PC-3 (cell line): Measurements from ENCODE around the gene JPH4.

Source experiments
- EZH2 ChIP-seq: fragments of 300-600 bp; sonication (generic); IDR thresholded peaks from one replicate; pipeline ENCODE4 v1.6.1; 2017; ENCODE audit warnings: antibody characterized with exemption, mild to moderate bottlenecking, low read length; ENCODE audit not compliant: unreplicated experiment
- EZH2phosphoT487 ChIP-seq: fragments of 300-600 bp; sonication (generic); IDR thresholded peaks from 2 replicates; pipeline ENCODE4 v1.6.1; 2018; ENCODE audit warnings: mild to moderate bottlenecking, antibody characterized with exemption, low read length, borderline replicate concordance
- TF ChIP-seq, protein P1 (sequence below): fragments of 300-600 bp; sonication (generic); conservative IDR thresholded peaks from 2 replicates; pipeline ENCODE4 v1.5.1; 2017; ENCODE audit warnings: antibody characterized with exemption, low read depth, mild to moderate bottlenecking, low read length

DNA sequence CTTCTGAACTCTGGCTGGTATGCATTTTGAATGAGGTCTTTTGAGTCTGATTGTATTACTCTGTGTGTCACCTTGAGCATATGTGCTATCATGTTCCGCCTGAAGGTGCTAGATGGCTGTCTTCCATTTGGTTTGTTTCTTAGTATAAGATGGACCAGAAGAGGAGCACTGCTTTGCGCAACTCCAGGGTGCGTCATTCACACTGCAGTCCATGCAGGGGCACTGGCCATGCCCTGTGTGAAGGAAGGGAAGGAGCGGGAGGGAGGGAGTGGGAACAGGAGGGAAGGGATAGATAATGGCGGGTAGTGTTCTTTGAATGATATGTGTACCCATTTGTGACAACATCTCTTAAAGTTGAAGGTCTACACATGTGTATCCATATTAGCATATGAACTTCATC, 35.2 kb downstream of the JPH4 start:
- TF ChIP-seq, protein P1, sequence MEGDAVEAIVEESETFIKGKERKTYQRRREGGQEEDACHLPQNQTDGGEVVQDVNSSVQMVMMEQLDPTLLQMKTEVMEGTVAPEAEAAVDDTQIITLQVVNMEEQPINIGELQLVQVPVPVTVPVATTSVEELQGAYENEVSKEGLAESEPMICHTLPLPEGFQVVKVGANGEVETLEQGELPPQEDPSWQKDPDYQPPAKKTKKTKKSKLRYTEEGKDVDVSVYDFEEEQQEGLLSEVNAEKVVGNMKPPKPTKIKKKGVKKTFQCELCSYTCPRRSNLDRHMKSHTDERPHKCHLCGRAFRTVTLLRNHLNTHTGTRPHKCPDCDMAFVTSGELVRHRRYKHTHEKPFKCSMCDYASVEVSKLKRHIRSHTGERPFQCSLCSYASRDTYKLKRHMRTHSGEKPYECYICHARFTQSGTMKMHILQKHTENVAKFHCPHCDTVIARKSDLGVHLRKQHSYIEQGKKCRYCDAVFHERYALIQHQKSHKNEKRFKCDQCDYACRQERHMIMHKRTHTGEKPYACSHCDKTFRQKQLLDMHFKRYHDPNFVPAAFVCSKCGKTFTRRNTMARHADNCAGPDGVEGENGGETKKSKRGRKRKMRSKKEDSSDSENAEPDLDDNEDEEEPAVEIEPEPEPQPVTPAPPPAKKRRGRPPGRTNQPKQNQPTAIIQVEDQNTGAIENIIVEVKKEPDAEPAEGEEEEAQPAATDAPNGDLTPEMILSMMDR = no peak
- TF ChIP-seq EZH2 (no peak), EZH2phosphoT487 (no peak)
